Effector memory CD4-positive, alpha-beta T cell (primary cell): Measurements from ENCODE around the gene VSTM1.

ENCODE experiments used
- DNase-seq, 3 donors: peaks; one replicate each; pipeline ENCODE4 v3.0.0-alpha.2; 2020
- H3K27ac ChIP-seq: 2 replicates; pipeline ENCODE4 v1.7.0; 2013; ENCODE audit warnings: mild to moderate bottlenecking, low read length, moderate library complexity; ENCODE audit not compliant: insufficient read depth, poor library complexity, severe bottlenecking
- H3K27me3 ChIP-seq: replicated peaks from 2 replicates; pipeline ENCODE4 v1.7.0; 2013; ENCODE audit warnings: mild to moderate bottlenecking, low read length; ENCODE audit not compliant: insufficient read depth, control insufficient read depth, poor library complexity, severe bottlenecking
- H3K36me3 ChIP-seq: 2 replicates; pipeline ENCODE4 v1.7.0; 2013; ENCODE audit warnings: mild to moderate bottlenecking, low read length, moderate library complexity; ENCODE audit not compliant: control insufficient read depth, insufficient read depth
- H3K4me1 ChIP-seq: 2 replicates; pipeline ENCODE4 v1.7.0; 2013; ENCODE audit warnings: low read length, mild to moderate bottlenecking; ENCODE audit not compliant: control insufficient read depth, insufficient read depth, poor library complexity, severe bottlenecking
- H3K4me3 ChIP-seq: 2 replicates; pipeline ENCODE4 v1.7.0; 2013; ENCODE audit warnings: low read length, low read depth, mild to moderate bottlenecking; ENCODE audit not compliant: insufficient read depth, poor library complexity, severe bottlenecking
- H3K9me3 ChIP-seq: 2 replicates; pipeline ENCODE4 v1.7.0; 2013; ENCODE audit warnings: mild to moderate bottlenecking, low read length, moderate library complexity; ENCODE audit not compliant: control insufficient read depth
- total RNA-seq, 3 donors: gene quantifications; one replicate each; lab custom pipeline; 2026; lab: John Stamatoyannopoulos, UW

The VSTM1 gene, protein sequence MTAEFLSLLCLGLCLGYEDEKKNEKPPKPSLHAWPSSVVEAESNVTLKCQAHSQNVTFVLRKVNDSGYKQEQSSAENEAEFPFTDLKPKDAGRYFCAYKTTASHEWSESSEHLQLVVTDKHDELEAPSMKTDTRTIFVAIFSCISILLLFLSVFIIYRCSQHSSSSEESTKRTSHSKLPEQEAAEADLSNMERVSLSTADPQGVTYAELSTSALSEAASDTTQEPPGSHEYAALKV
- total RNA-seq, result 0 to 0.19 (median 0.09) reads per million in 3 donors

DNA sequence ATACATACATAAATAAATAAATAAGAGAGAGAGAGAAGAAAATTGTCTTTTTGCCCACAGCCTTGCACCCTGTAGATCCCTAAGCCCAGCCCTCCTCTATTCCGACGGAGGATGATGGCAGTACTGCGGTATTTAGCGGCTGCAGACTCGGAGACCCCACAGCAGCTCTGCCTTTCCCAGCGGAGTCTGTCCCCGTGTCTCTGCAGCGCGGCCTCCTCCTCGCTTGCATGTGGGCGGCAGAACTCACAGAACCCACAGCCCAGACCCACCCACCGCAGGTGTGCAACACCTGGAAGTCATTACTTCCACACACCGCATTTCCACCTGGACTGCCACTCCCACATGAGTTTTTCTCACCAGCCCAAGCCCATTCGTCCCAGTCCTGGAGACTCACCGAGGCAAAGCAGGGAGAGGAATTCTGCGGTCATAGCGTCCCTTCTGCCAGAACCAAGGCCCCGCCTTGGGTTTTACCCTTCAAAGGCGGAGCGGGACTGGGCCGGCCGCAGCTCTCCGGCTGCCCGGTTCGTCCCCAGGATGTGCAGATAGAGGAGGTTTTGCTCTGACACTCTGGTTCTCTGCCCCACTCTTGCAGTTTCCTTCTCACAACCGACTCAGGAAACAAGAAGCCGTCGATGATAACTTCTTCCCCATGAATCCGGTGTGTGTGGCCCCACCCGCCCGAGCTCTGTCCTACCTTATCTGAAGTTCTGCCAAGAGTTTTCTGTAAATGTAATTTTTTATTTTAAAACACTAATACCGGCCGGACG lies at the start of gene VSTM1:
TSS of gene VSTM1 (minus strand) at position 548 of the 767 bp plus-strand sequence. CDS start at position 428, 120 bp downstream.
- no peak for DNase-seq
- Histone ChIP-seq H3K4me1 (no peaks in the 10 kb centered on the region), H3K9me3 (no peaks in the 10 kb centered on the region), H3K4me3 (no peak within 1 kb of the TSS), H3K27ac (no peak within 1 kb of the TSS), H3K36me3 (no peaks in the 10 kb centered on the region), H3K27me3 (no peaks in the 10 kb centered on the region)

GRCh38 chr19:54109651-54110050 lies 46.0 kb upstream of the VSTM1 start:
- Histone ChIP-seq H3K4me3 (no peak overlapping the region), H3K4me1 (peaks cover 2% of the 10 kb centered on the region)

DNA sequence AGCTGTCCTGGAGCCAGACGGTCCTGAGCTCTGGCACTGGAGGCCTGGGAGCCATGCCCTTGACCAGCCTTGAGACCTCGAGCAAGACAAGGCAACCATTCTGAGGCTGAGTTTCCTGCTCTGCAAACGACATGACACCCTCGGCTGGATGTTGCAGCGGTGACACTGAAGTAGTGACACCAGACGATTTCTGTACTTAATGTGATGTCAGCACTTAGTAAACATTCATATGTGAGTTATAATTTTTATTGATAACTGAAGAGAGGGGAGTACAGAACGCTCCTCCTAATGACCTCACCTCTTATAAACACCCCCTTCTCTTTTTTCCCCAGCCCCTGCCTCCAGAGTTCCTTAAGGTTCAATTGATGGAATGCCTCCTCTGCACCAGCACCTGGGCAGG lies 44.8 kb upstream of the VSTM1 start:
- no peaks in the 10 kb centered on the region for H3K27me3 ChIP-seq
- H3K4me3 ChIP-seq, result no peak overlapping the region
- H3K27ac ChIP-seq, result no peak overlapping the region
- H3K9me3 ChIP-seq, result no peaks in the 10 kb centered on the region
- DNase-seq, result no peak
- H3K4me1 ChIP-seq, result peaks cover 1% of the 10 kb centered on the region
- peaks cover 51% of the 10 kb centered on the region for H3K36me3 ChIP-seq

More at GRCh38 chr19:54109651-54110050, 46.0 kb upstream of the VSTM1 start:
- no peaks in the 10 kb centered on the region for H3K27me3 ChIP-seq
- DNase-seq, result no peak
- H3K9me3 ChIP-seq, result no peaks in the 10 kb centered on the region
- peaks cover 51% of the 10 kb centered on the region for H3K36me3 ChIP-seq
- no peak overlapping the region for H3K27ac ChIP-seq

GRCh38 chr19:54107876-54108490 lies 44.3 kb upstream of the VSTM1 start:
- Histone ChIP-seq H3K27ac (no peak overlapping the region), H3K9me3 (no peaks in the 10 kb centered on the region), H3K36me3 (peaks cover 51% of the 10 kb centered on the region), H3K4me3 (no peak overlapping the region), H3K4me1 (peaks cover 4% of the 10 kb centered on the region), H3K27me3 (no peaks in the 10 kb centered on the region)
- DNase-seq, result no peak

GRCh38 chr19:54106716-54107115 lies 43.0 kb upstream of the VSTM1 start:
- peaks cover 51% of the 10 kb centered on the region for H3K36me3 ChIP-seq
- H3K4me1 ChIP-seq, result peaks cover 4% of the 10 kb centered on the region
- no peaks in the 10 kb centered on the region for H3K9me3 ChIP-seq
- H3K27me3 ChIP-seq, result no peaks in the 10 kb centered on the region
- H3K27ac ChIP-seq, result no peak overlapping the region
- no peak for DNase-seq
- no peak overlapping the region for H3K4me3 ChIP-seq

DNA sequence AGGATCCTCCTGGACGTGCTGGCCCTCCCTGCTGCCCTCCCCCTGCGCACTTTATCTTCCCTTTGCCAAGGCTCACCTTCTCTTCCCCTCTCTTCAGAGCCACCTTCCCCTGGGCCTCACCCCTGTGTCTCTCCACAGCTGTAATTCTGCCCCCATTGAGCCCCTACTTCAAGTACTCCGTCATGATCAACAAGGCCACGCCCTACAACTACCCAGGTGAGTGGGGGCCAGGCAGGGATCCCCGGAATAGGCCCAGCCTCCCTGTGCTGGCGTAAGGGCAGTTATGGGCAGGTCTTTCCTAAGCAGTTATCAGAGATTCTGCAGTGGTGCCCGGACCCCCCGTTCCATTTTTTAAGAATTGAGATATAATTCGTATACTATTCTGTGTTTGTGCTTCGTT lies 42.1 kb upstream of the VSTM1 start:
- H3K27me3 ChIP-seq, result no peaks in the 10 kb centered on the region
- DNase-seq, result no peak
- H3K4me3 ChIP-seq, result no peak overlapping the region
- peaks cover 4% of the 10 kb centered on the region for H3K4me1 ChIP-seq
- peaks cover 48% of the 10 kb centered on the region for H3K36me3 ChIP-seq
- no peak overlapping the region for H3K27ac ChIP-seq
- H3K9me3 ChIP-seq, result no peaks in the 10 kb centered on the region

- H3K27ac ChIP-seq, result no peak overlapping the region
- H3K4me1 ChIP-seq, result peaks cover 4% of the 10 kb centered on the region
- no peak overlapping the region for H3K4me3 ChIP-seq
- no peaks in the 10 kb centered on the region for H3K9me3 ChIP-seq
- no peaks in the 10 kb centered on the region for H3K27me3 ChIP-seq
- no peak for DNase-seq
- H3K36me3 ChIP-seq, result peaks cover 41% of the 10 kb centered on the region
Measured at GRCh38 chr19:54104998-54105715, 41.5 kb upstream of the VSTM1 start.

GRCh38 chr19:54102421-54103169 lies 38.9 kb upstream of the VSTM1 start, which contains the start of gene NDUFA3:
Gene NDUFA3, plus strand, starts transcription at chr19:54102855. Its CDS starts 24 bp downstream, at chr19:54102879.
- Histone ChIP-seq H3K27me3 (no peaks in the 10 kb centered on the region), H3K4me1 (peaks cover 4% of the 10 kb centered on the region), H3K9me3 (no peaks in the 10 kb centered on the region), H3K36me3 (peaks cover 16% of the 10 kb centered on the region), H3K4me3 (peak within 1 kb of the TSS; percentile 84), H3K27ac (peak within 1 kb of the TSS; percentile 69)
- peak; percentile 96 to 98 (median 96) for DNase-seq

GRCh38 chr19:54100561-54100960 lies 36.9 kb upstream of the VSTM1 start, which contains the start of gene OSCAR:
Gene OSCAR, minus strand, starts transcription at chr19:54100803. Its CDS starts 11 bp downstream, at chr19:54100792.
- Histone ChIP-seq H3K27me3 (no peaks in the 10 kb centered on the region), H3K4me1 (peaks cover 10% of the 10 kb centered on the region), H3K9me3 (no peaks in the 10 kb centered on the region), H3K36me3 (peaks cover 2% of the 10 kb centered on the region), H3K4me3 (no peak within 1 kb of the TSS), H3K27ac (no peak within 1 kb of the TSS)
- no peak for DNase-seq
